Neural progenitor cell (in vitro differentiated cells): ENCODE results near the gene SMOC2.

Source experiments
- EZH2 ChIP-seq: fragments of 200-600 bp; sonication (generic); IDR thresholded peaks from 2 replicates; pipeline ENCODE4 v1.6.1; 2017; ENCODE audit warnings: antibody characterized with exemption, mild to moderate bottlenecking, moderate library complexity
- TF ChIP-seq, protein P1 (sequence below): fragments of 200-600 bp; sonication (generic); IDR thresholded peaks from 2 replicates; pipeline ENCODE4 v1.5.1; 2017; ENCODE audit warnings: antibody characterized with exemption, mild to moderate bottlenecking

DNA sequence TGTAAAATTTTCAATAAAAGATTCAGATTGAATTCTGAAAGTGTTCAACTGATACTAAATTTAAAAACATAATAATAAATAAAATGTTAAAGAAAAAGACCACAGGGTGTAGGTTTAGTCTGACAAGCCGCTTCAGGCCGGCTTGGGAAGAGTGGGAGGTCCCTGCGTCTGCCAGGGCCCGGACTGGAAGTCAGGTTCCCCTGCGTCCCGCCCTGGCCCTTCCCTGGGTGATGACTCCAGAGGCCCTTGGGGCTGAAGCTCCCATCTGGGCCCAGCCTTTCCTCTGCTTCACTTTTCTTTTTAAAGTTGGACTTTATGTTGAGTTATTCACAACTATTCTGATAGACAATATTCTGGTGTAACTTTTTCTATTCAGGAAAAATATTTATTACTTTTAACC, 93.3 kb downstream of the SMOC2 start:
- TF ChIP-seq, protein P1, sequence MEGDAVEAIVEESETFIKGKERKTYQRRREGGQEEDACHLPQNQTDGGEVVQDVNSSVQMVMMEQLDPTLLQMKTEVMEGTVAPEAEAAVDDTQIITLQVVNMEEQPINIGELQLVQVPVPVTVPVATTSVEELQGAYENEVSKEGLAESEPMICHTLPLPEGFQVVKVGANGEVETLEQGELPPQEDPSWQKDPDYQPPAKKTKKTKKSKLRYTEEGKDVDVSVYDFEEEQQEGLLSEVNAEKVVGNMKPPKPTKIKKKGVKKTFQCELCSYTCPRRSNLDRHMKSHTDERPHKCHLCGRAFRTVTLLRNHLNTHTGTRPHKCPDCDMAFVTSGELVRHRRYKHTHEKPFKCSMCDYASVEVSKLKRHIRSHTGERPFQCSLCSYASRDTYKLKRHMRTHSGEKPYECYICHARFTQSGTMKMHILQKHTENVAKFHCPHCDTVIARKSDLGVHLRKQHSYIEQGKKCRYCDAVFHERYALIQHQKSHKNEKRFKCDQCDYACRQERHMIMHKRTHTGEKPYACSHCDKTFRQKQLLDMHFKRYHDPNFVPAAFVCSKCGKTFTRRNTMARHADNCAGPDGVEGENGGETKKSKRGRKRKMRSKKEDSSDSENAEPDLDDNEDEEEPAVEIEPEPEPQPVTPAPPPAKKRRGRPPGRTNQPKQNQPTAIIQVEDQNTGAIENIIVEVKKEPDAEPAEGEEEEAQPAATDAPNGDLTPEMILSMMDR, result no peak
- TF ChIP-seq EZH2, result no peak
